Central memory CD4-positive, alpha-beta T cell (primary cell): ENCODE data around the gene F13B.
"Not testable (repeated sequence)": the region's sequence is repeated elsewhere in the genome, so short reads cannot be mapped to it uniquely, and the experiment has no call there.

Experiments
- DNase-seq: peaks from one replicate; pipeline ENCODE4 v3.0.0; 2022

The F13B gene

GRCh38 chr1:197041486-197042353 lies 25.3 kb downstream of the F13B start:
- DNase-seq, result no peak

- no peak for DNase-seq
Observed at GRCh38 chr1:197036861-197037260, 30.2 kb downstream of the F13B start.

GRCh38 chr1:197034631-197035339 lies 32.3 kb downstream of the F13B start:
- DNase-seq, result not testable (repeated sequence)

GRCh38 chr1:197029749-197030148 lies 37.3 kb downstream of the F13B start:
- no peak for DNase-seq

- no peak for DNase-seq
Observed at GRCh38 chr1:197027359-197027758, 39.7 kb downstream of the F13B start.

GRCh38 chr1:197024460-197024859 lies 42.6 kb downstream of the F13B start:
- DNase-seq, result no peak

- no peak for DNase-seq
Observed at GRCh38 chr1:197021716-197022115, 45.3 kb downstream of the F13B start.

- DNase-seq, result no peak
Observed at GRCh38 chr1:197017558-197018146, 49.4 kb downstream of the F13B start.

- DNase-seq, result no peak
Observed at GRCh38 chr1:197016751-197017150, 50.3 kb downstream of the F13B start.

- no peak for DNase-seq
Observed at GRCh38 chr1:197013234-197013633, 53.8 kb downstream of the F13B start.

GRCh38 chr1:197011614-197012013 lies 55.4 kb downstream of the F13B start:
- DNase-seq, result no peak

GRCh38 chr1:197008861-197009260 lies 58.2 kb downstream of the F13B start:
- DNase-seq, result no peak

- DNase-seq, result no peak
Observed at GRCh38 chr1:197003132-197003531, 63.9 kb downstream of the F13B start.

- DNase-seq, result no peak
Observed at GRCh38 chr1:197001828-197002227, 65.2 kb downstream of the F13B start.

- DNase-seq, result no peak
Observed at GRCh38 chr1:196997423-196997822, 69.6 kb downstream of the F13B start.

GRCh38 chr1:196993916-196994315 lies 73.1 kb downstream of the F13B start:
- DNase-seq, result no peak

GRCh38 chr1:196991919-196992651 lies 75.0 kb downstream of the F13B start:
- not testable (repeated sequence) for DNase-seq
